IPS-11a (cell line): ENCODE data around the gene LIFR.
A peak's percentile ranks its signal among the peaks of the same experiment; 100 is the strongest.
"Not testable (repeated sequence)": the region's sequence is repeated elsewhere in the genome, so short reads cannot be mapped to it uniquely, and the experiment has no call there.

Source experiments
- H3K4me3 ChIP-seq: one replicate; pipeline ENCODE4 v1.5.1; 2013; ENCODE audit warnings: low read depth, low read length, control low read depth

LIFR gene, protein sequence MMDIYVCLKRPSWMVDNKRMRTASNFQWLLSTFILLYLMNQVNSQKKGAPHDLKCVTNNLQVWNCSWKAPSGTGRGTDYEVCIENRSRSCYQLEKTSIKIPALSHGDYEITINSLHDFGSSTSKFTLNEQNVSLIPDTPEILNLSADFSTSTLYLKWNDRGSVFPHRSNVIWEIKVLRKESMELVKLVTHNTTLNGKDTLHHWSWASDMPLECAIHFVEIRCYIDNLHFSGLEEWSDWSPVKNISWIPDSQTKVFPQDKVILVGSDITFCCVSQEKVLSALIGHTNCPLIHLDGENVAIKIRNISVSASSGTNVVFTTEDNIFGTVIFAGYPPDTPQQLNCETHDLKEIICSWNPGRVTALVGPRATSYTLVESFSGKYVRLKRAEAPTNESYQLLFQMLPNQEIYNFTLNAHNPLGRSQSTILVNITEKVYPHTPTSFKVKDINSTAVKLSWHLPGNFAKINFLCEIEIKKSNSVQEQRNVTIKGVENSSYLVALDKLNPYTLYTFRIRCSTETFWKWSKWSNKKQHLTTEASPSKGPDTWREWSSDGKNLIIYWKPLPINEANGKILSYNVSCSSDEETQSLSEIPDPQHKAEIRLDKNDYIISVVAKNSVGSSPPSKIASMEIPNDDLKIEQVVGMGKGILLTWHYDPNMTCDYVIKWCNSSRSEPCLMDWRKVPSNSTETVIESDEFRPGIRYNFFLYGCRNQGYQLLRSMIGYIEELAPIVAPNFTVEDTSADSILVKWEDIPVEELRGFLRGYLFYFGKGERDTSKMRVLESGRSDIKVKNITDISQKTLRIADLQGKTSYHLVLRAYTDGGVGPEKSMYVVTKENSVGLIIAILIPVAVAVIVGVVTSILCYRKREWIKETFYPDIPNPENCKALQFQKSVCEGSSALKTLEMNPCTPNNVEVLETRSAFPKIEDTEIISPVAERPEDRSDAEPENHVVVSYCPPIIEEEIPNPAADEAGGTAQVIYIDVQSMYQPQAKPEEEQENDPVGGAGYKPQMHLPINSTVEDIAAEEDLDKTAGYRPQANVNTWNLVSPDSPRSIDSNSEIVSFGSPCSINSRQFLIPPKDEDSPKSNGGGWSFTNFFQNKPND

DNA sequence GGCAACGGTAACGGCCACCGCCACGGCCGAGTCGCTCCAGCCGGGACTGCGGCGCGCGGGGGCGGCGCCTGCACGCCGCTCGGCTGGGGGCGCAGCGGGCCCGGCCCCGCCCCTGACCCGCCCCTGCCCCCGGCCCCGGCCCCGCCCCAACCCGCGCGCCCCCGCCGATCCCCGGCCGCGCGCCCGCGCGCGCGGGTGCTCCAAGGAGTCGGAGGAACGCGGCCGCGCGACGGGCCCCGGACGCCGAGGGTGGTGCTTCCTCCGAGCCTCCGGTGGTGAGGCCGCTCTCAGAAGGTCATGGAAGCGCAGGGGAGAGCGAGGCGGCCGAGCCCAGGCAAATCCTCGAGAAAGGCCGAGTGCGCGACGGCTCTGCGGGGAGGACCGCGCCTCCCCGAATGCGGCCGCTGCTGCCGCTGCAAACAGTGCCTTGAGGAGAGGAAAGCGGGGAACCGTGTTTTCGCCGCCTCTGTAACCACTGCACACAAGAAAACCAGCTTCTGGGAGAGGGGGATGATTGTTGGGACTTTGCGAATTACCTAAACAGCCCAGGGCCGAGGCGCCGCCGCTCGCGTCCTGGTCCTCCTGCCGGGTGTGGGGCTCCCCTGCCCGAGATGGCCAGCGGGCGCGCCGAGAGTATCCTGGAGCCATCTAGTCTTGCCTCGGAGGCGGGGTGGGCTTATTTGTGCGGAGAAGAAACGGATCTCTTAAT, at the start of gene LIFR:
TSS of gene LIFR (minus strand) at position 48 of the 709 bp plus-strand sequence. CDS start 25,999 bp downstream, outside the sequence.
- H3K4me3 ChIP-seq: peak within 1 kb of the TSS; percentile 85

DNA sequence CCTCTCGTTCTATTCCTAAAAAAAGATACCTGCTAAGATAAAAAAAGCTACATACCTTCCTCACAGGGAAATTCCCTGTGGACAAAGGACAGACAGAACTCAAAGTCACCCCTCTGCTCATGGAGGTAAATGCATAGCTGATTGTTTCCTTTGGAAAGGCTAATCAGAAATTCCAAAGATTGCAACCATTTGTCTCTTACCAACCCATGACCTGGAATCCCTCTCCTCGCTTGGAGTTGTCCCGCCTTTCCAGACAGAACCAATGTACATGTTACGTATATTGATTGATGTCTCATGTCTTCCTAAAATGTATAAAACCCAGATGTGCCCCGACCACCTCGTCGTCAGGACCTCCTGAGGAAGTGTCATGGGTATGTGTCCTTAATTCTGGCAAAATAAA, 49.2 kb upstream of the LIFR start:
- no peak overlapping the region for H3K4me3 ChIP-seq

DNA sequence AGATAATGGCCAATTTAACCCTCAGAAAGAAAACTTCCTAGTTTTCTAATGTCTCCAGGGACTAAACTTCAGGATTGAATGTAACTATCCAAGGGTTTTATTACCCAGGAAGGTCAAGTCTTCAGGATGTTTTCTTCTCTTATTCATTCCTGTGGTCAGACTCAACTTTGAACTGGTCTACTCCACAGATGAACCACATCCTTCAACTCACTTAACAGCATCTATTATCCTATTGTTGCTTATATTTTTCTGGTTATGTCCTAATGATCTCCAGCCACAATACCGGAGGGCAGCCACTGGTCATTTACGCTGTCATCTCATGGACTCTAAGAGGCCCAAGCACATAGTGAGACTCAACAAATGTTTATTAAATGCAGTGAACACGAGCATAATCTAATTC, 47.2 kb upstream of the LIFR start:
- no peak overlapping the region for H3K4me3 ChIP-seq

DNA sequence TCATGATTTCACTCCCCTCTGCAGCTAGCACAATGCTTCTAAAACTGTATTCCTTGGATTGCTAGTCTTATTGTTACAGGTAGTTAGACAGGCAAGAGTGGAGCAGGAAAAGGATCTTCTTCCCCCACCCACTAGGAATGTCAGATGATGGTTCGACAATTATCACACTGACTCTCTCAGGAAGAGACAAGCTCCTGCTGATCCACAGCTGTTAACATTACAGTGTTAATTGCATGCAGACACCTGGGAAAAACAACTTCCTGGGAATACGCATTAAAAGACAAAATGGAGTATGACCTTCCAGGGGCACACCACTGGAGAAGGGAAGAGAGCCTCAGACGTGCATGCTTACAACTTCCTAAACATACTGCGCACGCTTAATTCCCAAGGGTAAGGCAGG, 46.2 kb upstream of the LIFR start:
- no peak overlapping the region for H3K4me3 ChIP-seq

DNA sequence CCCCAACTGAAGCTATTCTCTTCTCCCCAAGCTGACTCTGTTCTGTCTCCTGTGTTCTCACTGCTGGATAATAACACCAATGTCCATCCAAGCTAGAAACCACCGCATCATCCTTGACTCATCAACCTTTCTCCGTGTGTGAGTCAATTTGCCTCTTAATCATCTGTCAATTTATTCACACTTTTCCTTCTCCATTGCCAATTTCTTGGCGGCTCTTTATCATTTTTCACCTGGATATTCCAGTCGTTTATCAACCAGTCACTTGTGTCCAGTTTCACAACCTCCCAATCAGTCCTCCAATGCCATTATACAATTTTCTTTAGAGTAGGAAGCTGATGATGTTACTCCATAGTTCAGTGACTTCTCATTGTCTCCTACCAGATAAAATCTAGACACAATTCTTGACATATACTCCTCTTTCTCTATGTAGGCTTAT, 45.4 kb upstream of the LIFR start:
- H3K4me3 ChIP-seq: no peak overlapping the region

DNA sequence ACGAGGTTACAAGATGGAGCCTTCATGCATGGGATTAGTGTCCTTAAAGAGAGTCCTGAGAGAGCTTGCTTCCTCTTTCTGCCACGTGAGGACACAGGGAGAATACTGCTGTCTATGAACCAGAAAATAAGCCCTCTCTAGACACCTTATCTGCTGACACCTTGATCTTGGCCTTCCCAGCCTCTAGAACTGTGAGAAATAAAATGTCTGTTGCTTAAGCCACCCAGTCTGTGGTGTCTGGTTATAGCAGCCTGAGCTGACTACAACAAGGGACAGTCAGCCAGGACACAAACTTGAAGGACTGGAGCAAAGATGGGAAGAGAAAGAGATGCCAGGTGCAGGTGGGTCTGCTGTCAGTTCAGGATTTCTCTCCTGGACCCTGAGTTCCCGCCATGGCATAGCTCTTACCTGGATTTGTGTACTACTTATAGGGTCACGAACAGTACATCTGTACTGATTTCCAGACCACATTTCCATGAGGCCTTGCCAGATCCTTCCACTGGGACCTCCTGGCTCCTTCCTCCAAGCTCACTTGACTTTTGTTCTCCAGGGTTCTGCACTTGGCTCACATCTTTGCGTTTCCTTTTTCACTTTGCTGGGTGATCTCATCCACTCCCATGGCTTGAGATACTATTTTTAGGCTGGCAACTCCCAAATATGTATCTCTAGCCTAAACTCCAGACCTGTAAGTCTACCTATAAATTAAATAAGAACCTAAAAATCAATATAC, 44.9 kb upstream of the LIFR start:
- H3K4me3 ChIP-seq: no peak overlapping the region

DNA sequence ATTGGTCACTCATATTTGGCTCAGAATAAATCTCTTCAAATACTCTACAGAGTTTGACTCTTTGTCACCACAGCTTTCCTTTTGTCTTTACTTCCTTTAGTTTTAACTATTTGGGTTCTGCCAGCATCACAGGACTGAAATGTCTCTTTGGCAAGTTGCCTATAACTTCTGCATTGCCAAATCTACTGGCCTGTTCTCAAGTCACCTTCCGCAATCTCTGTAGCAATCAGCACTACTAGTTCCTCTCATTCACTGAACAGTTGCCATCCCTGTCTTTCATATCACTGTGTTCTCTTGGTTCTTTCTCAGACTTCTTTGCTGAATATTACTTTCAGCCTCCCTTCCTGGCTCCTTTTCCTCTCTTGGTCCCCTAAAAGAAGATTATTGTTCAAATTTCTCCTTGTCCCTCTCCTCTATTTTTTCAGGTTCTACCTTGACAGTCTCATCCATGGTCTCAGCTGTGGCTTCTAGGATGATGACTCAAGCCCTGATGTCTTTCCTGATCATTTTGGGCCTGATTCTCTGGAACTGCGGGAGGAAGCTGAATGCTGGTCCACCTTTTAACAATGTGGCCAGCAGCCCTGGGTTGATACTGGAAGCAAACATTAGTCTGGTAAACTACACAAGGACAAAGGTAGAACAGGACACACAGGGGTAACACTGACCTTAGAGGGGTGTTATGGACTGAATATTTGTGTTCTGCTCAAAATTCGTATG, 44.0 kb upstream of the LIFR start:
- no peak overlapping the region for H3K4me3 ChIP-seq

DNA sequence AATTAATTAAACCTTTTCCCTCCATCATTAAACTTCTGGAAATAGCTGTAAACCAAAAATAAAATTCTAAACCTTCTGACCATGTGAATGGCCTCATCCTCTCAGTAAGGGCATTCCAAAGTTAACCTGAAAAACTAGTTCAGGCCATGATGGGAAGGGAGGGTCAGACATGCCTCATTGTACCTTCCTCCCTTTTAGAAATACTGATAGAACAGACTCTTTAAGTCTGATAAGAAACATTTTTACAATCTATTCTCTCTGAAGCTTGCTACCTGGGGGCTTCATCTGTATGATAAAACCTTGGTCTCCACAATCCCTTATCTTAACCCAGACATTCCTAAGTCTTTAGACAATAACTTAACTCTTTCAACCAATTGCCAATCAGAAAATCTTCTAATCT, 43.3 kb upstream of the LIFR start:
- H3K4me3 ChIP-seq: not testable (repeated sequence)

DNA sequence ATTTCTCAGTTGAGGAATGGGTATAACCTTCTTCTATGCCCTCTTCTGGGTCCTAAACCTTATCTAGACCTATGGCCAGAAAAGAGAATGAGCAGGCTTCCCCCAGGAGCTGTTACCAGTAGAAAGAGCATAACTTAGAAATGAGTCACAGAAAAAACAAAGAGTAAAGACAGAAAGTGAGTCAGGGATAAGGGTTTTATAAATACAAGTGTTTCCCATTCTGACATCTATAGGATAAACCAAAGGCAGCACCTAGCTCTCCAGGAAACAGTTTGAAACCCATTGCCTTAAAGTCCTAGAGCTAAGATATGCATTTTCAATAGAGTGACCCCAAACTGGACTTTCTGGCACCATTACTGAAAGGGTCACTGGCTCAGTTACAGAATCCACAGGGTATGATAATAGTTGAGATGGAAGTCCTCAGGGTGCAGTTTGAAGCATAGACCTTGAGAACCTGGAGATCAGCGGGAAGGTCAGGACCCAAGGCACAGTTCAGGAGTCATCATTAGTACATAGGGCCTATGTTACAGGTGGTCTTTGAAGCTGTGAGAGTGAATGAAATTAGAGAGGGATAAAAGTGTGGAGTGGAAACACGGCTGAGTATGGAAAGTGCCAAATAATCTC, 42.7 kb upstream of the LIFR start:
- H3K4me3 ChIP-seq: no peak overlapping the region

DNA sequence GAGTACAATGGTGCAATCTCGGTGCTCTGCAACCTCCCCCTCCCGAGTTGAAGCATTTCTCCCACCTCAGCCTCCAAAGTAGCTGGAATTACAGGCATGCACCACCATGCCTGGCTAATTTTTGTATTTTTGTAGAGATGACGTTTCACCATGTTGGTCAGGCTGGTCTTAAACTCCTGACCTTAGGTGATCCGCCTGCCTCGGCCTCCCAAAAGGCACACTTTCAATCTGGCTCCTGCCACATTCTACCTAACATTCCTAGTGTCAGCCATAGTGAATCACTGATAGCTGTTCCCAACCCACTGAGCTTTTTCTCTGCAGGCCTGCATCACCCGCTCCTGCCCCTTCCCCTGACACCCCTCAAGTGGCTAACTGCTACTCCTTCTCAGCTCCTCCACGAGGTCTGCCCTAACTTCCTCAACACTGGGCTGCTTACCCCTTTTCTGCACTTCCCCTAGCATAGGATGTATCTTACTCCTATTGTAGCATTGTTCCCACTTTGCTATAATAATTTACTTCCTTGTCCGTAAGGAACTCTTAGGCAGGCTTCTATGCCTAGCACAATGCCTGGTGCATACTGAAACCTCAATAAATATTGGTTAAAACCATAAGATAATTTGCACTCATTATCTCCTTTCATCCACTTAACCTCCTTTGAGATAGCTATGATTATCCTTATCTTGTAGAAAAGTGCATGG, 42.0 kb upstream of the LIFR start:
- no peak overlapping the region for H3K4me3 ChIP-seq

DNA sequence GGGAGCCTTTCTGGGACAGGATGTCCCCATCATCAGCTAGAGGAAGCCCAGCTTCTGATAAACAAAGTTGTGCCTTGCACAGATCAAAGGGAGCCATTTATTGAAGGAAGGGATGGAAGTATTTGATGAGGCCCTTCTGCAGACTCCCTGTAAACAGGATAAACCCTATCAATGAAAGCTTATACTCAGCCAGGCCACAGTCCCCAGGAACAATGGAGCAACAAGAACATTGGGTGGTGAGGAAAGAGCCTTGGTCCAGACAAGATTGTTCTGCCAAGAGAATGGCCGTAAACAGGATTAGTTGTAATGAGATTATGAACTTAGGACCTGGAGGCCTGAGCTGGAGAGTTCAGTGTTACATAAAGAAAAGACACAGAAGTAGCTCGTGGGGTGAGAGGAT, 40.5 kb upstream of the LIFR start:
- H3K4me3 ChIP-seq: no peak overlapping the region

DNA sequence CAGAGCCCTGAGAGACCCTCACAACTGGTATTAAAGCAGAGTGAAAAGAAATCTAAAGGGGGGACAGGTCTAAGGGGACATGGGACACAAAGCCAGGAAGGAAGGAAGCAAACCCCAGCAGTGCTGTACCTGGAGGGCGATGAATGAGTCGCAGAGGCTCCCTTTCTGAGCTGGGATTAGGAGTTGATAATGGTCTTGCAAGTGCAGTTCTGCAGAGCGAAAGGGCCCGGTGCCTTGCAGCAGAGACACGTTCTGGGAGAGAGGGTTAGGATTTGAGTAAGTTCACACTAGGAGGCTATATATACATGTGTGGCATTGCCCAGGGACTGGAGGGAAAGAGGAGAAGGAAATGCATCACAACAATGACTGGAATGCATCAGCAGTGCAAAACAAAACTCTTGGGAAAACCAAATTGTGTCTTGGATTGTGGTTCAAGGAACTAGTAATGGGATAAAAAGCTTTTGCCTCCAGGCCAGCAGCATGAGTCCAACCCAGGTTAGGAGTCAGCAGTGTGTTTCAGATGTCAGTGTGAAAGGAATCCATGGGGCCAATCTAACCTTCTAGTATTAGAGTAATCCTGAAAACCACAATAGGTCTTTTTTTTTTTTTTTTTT, 38.8 kb upstream of the LIFR start:
- no peak overlapping the region for H3K4me3 ChIP-seq

DNA sequence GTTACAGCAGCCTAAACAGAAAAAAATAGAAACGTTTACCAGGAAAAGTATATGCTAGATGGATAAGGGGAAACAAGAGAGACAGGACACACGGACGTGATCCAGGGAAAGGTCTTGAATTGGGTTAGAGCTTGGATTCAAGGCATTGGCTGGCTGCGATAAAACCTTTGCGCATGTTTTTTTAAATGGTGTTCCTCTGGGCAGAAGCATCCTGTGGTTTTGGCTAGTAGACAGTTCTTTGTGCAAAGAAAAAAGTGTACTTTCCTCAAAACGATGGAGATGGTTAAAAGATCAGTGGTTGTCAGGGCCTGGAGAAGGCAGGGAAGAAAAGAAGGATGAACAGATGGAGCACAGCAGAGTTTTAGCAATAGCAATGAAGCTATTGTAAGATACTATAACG, 37.5 kb upstream of the LIFR start:
- no peak overlapping the region for H3K4me3 ChIP-seq

DNA sequence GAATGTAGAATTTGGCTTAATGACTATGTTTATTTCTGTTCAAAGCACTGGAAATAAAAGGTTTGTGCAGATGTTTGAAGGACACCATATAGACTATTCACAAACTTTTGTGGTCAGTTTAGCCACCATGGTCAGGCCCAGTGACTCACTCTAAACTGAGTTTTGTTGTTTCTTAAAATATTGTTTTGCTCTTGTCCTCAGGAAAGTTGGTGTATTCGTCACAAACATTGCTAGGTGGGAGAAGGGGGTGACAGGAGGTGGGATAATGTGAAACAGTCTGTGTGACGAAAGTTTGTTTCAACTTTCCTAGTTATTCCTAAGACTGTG, 35.0 kb upstream of the LIFR start:
- no peak overlapping the region for H3K4me3 ChIP-seq

DNA sequence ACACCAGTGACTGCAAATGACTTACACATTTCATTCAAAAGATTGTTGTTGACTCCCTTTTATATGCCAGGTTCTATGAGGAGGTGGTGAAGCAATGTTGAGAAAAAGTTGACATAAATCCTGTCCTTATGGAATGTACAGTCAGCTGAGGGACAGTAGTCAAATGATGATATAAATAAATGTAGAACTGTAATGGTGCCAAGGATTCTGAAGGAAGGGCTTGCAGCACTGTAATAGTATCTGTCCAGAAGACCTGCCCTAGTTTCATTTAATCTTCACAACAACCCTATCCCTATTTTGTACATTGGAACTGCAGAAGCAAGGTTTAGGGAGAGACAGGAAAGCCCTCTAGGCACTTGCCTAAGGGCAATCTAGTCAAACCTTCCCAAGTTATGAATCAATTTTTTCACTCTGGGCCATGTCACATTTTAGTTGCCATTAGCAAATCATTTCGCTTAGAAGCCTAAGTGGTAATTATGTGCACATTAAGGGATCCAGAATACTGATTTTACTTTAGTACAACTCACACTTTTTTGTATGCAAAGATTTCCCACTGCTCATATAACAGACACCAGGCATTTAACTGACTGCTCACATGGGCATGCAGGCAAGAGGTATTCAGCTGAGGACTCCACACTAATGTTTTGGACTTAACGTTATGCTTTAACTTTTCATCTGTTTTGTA, 34.5 kb upstream of the LIFR start:
- H3K4me3 ChIP-seq: no peak overlapping the region

DNA sequence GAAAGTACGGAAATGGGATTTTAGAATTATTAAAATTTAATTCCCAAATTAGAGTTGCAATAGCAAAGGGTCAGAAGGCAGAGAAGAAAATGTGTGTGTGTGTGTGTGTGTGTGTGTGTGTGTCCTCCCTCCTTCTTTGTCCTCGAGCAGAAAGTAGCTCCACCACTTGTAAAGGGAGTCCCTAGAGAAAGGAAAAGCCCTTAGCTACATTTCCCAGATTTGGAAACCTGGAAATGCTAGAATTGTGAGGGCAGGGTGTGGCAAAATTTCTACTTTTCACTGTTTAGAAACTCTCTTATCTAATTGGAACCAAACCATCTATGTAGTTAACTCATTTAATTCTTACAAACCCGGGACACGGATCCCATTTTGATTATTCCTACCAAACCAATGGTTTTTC, 33.2 kb upstream of the LIFR start:
- no peak overlapping the region for H3K4me3 ChIP-seq

DNA sequence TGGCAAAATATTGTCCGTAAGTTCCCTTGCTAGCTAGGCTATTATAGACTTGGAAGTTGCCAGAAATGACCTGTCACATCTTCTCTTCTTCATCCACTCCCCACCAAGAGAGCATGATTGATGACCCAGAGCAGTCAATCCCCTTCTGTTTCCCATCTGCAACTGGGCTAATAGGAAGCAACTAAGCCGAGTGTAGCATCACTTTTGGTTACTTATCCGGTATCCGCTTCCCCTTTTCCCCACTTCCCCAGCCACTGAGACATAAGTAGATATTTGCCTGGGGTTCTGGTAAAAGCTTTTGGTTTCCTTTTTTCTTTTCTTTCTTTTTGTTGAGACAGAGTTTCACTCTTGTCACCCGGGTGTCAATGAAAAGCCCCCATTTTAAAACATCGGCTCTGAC, 29.4 kb upstream of the LIFR start:
- H3K4me3 ChIP-seq: no peak overlapping the region

DNA sequence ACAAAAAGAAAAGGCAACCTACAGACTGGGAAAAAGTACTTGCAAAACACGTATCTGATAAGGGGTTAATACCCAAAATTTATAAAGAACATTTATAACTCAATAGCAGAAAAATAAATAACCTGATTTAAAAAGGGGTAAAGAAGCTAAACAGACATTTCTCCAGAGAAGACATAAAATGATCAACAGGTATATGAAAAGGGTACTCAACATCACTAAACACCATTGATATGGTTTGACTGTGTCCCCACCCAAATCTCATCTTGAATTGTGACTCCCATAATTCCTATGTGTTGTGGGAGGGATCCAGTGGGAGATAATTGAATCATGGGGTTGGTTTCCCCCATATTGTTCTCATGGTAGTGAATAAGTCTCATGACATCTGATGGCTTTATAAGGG, 27.1 kb upstream of the LIFR start:
- no peak overlapping the region for H3K4me3 ChIP-seq
